Caco-2 (cell line): ENCODE data around the gene GNB5. TPM values are rescaled to one million over a fixed set of nuclear protein-coding genes. Genes with fewer than 3 reads are reported as not detected.
A peak's percentile ranks its signal among the peaks of the same experiment; 100 is the strongest.

Experiments used
- BruUV-seq: library from RNA; stranded (reverse); fragments of 400-500 nt; replicated peaks from 2 replicates; lab custom pipeline; 2021; lab: Mats Ljungman, UMichigan
- CTCF ChIA-PET: fragments of 300-600 bp; sonication (Branson Sonifier 250); formaldehyde crosslinking; loops from one replicate; lab custom pipeline; 2022; ENCODE audit warnings: antibody characterized with exemption; lab: Charles Lee
- POLR2A ChIA-PET: fragments of 300-600 bp; sonication (Branson Sonifier 250); formaldehyde crosslinking; loops from one replicate; lab custom pipeline; 2022; ENCODE audit warnings: antibody characterized with exemption; lab: Charles Lee
- DNase-seq, 2 experiments: peaks; one replicate each; pipeline versions ENCODE4 v3.0.0 to v3.0.0-alpha.2; 2020 to 2022
- H3K27me3 ChIP-seq: replicated peaks from 2 replicates; pipeline ENCODE4 v1.6.0; 2011; ENCODE audit warnings: low read length; ENCODE audit not compliant: control insufficient read depth, insufficient read depth
- H3K36me3 ChIP-seq: 2 replicates; pipeline ENCODE4 v1.5.1; 2011; ENCODE audit warnings: low read length; ENCODE audit not compliant: control insufficient read depth, insufficient read depth
- H3K4me1 ChIP-seq: fragments of 250-450 bp; sonication (Bioruptor Pico); 2 replicates; pipeline ENCODE4 v1.5.1; 2020; ENCODE audit warnings: mild to moderate bottlenecking
- H3K4me3 ChIP-seq: 2 replicates; pipeline ENCODE4 v1.5.1; 2011; ENCODE audit warnings: low read depth, mild to moderate bottlenecking, control low read depth, low read length
- H3K9me3 ChIP-seq: fragments of 250-450 bp; sonication (Bioruptor Pico); 2 replicates; pipeline ENCODE4 v1.5.1; 2020; ENCODE audit warnings: mild to moderate bottlenecking, moderate library complexity
- H3K27ac Mint-ChIP-seq: one replicate; pipeline ENCODE4 v1.8.0; 2022; ENCODE audit warnings: mixed read lengths; ENCODE audit not compliant: unreplicated experiment
- H3K27me3 Mint-ChIP-seq: one replicate; pipeline ENCODE4 v1.8.0; 2022; ENCODE audit warnings: mixed read lengths; ENCODE audit not compliant: insufficient read depth, unreplicated experiment
- H3K36me3 Mint-ChIP-seq: one replicate; pipeline ENCODE4 v1.8.0; 2022; ENCODE audit warnings: mild to moderate bottlenecking, mixed read lengths; ENCODE audit not compliant: insufficient read depth, unreplicated experiment
- H3K4me1 Mint-ChIP-seq: one replicate; pipeline ENCODE4 v1.8.0; 2022; ENCODE audit warnings: low read depth, mixed read lengths; ENCODE audit not compliant: unreplicated experiment
- H3K4me3 Mint-ChIP-seq: one replicate; pipeline ENCODE4 v1.8.0; 2022; ENCODE audit warnings: mild to moderate bottlenecking, moderate library complexity, mixed read lengths; ENCODE audit not compliant: unreplicated experiment
- H3K9me3 Mint-ChIP-seq: one replicate; pipeline ENCODE4 v1.8.0; 2022; ENCODE audit warnings: mixed read lengths; ENCODE audit not compliant: unreplicated experiment
- intact Hi-C: fragments of 100-400 bp; cut with micrococcal nuclease; formaldehyde crosslinking; loops from one replicate; pipeline ENCODE4 v1.10.0; 2022; ENCODE audit not compliant: unreplicated experiment
- total RNA-seq: library from RNA; stranded (reverse); gene quantifications from 2 replicates; pipeline ENCODE4 v1.2.3, GENCODE V29; 2022
- TF ChIP-seq, protein P1 (sequence below), 2 experiments: fragments of 200-600 bp in 1 of 2; IDR thresholded peaks; 1 replicate in 1 of 2; 2 replicates in 1 of 2; pipeline versions ENCODE4 v1.5.1 to v1.8.0; 2011 to 2022; ENCODE audit warnings: antibody characterized with exemption in 1 of 2, control low read depth in 1 of 2, inconsistent platforms in 1 of 2, low read depth in 1 of 2, low read length in 1 of 2, mild to moderate bottlenecking in 1 of 2, moderate library complexity in 1 of 2; ENCODE audit not compliant: insufficient read depth in 1 of 2, severe bottlenecking in 1 of 2, unreplicated experiment in 1 of 2

The GNB5 gene
- total RNA-seq, 1 experiment from 2014 or later = 23.2 TPM

DNA sequence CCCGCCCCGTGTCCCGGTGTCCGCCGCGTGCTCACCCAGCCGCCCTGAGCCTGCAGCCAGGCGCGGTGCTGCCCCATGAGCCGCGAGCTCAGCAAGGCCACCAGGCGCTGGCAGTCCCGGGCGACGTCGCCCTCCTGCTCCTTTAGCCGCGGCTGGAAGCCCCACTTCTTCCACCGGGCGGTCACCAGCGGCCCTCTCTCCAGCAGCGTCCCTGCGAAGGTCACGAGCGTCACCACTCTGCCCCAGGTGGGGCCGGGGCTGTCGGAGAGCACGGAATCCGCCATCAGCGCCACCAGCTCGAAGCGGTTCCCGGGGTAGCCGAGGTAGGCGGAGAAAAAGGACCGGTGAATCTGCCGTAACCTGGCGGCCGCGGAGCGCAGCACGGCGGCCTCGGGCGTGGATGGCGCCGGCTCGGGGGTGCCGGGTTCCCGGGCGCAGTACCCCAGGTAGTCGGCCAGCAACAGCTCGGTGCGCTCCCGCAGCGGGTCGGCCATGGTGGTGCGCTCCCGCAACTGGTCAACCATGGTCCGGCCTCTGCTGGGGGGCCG lies 78.9 kb downstream of the GNB5 start:
- intact Hi-C loops = loop anchor here (5.0 kb wide), 1 partner anchor 35 kb away; no protein-coding TSS in a partner anchor
- H3K36me3 Mint-ChIP-seq = no peaks in the 10 kb centered on the region
- Histone ChIP-seq H3K36me3 (no peaks in the 10 kb centered on the region), H3K4me1 (peaks cover 19% of the 10 kb centered on the region), H3K9me3 (no peaks in the 10 kb centered on the region), H3K4me3 (peak overlapping the region; percentile 65), H3K27me3 (no peaks in the 10 kb centered on the region)
- no peaks in the 10 kb centered on the region for H3K27me3 Mint-ChIP-seq
- no TSS peak for BruUV-seq
- TF ChIP-seq, protein P1, sequence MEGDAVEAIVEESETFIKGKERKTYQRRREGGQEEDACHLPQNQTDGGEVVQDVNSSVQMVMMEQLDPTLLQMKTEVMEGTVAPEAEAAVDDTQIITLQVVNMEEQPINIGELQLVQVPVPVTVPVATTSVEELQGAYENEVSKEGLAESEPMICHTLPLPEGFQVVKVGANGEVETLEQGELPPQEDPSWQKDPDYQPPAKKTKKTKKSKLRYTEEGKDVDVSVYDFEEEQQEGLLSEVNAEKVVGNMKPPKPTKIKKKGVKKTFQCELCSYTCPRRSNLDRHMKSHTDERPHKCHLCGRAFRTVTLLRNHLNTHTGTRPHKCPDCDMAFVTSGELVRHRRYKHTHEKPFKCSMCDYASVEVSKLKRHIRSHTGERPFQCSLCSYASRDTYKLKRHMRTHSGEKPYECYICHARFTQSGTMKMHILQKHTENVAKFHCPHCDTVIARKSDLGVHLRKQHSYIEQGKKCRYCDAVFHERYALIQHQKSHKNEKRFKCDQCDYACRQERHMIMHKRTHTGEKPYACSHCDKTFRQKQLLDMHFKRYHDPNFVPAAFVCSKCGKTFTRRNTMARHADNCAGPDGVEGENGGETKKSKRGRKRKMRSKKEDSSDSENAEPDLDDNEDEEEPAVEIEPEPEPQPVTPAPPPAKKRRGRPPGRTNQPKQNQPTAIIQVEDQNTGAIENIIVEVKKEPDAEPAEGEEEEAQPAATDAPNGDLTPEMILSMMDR (IDR thresholded peaks at IDR 0.05; ENCODE audit: insufficient read depth in 1 of 2, low read depth in 1 of 2, low read length in 1 of 2, severe bottlenecking in 1 of 2, unreplicated experiment in 1 of 2) = no peak
- ChIA-PET CTCF (interaction anchor here (0.6 to 0.7 kb wide), 4 partner anchors 15 to 144 kb away, joined by 4 to 7 read pairs (median 4); no protein-coding TSS in a partner anchor), POLR2A (interaction anchor here (0.6 to 1.3 kb wide), 4 partner anchors 40 to 618 kb away, joined by 3 to 5 read pairs (median 4); no protein-coding TSS in a partner anchor)
- DNase-seq = peak; percentile 43 to 62
- peaks cover 11% of the 10 kb centered on the region for H3K4me1 Mint-ChIP-seq
- H3K9me3 Mint-ChIP-seq = no peaks in the 10 kb centered on the region
- H3K27ac Mint-ChIP-seq = no peak overlapping the region
- peak overlapping the region; percentile 75 for H3K4me3 Mint-ChIP-seq

DNA sequence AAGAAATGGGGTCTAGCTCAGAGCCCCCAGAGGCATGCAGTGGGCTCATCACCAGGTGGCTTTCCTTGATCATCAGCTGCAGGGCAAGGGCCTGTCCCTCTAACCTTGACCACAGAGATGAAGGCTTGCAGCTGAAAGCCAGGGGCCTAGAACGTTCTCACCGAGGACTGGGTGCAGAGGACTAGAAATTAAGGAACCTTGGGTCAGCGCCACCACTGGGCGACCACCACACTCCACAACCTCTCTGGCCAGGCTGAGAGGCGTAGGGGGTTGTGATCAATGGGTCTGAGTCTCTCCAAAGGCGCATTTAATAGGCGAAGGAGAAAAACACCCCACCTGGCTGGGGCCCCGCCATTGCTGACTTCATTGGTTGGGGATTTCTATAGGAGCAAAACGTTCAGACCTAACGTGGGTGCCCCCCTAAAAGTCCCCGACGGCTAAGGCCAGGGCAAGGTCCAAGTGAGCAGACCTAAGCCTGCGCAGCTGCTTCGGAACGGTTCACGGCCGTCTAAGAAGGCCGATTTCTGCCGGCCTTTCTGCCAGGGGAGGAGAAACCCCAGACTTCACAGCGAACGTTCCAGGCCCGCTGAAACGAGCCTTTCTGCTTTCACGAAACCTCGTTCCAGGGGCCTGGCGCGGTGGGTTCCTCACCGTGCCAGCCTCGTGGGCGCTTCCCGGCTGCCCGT lies 79.5 kb downstream of the GNB5 start:
- ChIA-PET POLR2A (interaction anchor here (0.6 to 1.3 kb wide), 4 partner anchors 40 to 619 kb away, joined by 3 to 5 read pairs (median 4); no protein-coding TSS in a partner anchor), CTCF (interaction anchor here (0.6 to 0.7 kb wide), 4 partner anchors 15 to 145 kb away, joined by 4 to 7 read pairs (median 4); no protein-coding TSS in a partner anchor)
- H3K27ac Mint-ChIP-seq = no peak overlapping the region
- H3K4me1 Mint-ChIP-seq = peaks cover 11% of the 10 kb centered on the region
- intact Hi-C loops = loop anchor here (5.0 kb wide), 1 partner anchor 34 kb away; no protein-coding TSS in a partner anchor
- TF ChIP-seq, protein P1 (IDR thresholded peaks at IDR 0.05; ENCODE audit: insufficient read depth in 1 of 2, low read depth in 1 of 2, low read length in 1 of 2, severe bottlenecking in 1 of 2, unreplicated experiment in 1 of 2) = no peak
- H3K4me3 ChIP-seq = peak overlapping the region; percentile 65
- DNase-seq = no peak
- H3K27me3 ChIP-seq = no peaks in the 10 kb centered on the region
- no peaks in the 10 kb centered on the region for H3K36me3 Mint-ChIP-seq
- no peaks in the 10 kb centered on the region for H3K9me3 Mint-ChIP-seq
- H3K9me3 ChIP-seq = no peaks in the 10 kb centered on the region
- BruUV-seq = no TSS peak
- H3K4me1 ChIP-seq = peaks cover 19% of the 10 kb centered on the region
- H3K27me3 Mint-ChIP-seq = no peaks in the 10 kb centered on the region
- no peaks in the 10 kb centered on the region for H3K36me3 ChIP-seq
- peak overlapping the region; percentile 75 for H3K4me3 Mint-ChIP-seq

DNA sequence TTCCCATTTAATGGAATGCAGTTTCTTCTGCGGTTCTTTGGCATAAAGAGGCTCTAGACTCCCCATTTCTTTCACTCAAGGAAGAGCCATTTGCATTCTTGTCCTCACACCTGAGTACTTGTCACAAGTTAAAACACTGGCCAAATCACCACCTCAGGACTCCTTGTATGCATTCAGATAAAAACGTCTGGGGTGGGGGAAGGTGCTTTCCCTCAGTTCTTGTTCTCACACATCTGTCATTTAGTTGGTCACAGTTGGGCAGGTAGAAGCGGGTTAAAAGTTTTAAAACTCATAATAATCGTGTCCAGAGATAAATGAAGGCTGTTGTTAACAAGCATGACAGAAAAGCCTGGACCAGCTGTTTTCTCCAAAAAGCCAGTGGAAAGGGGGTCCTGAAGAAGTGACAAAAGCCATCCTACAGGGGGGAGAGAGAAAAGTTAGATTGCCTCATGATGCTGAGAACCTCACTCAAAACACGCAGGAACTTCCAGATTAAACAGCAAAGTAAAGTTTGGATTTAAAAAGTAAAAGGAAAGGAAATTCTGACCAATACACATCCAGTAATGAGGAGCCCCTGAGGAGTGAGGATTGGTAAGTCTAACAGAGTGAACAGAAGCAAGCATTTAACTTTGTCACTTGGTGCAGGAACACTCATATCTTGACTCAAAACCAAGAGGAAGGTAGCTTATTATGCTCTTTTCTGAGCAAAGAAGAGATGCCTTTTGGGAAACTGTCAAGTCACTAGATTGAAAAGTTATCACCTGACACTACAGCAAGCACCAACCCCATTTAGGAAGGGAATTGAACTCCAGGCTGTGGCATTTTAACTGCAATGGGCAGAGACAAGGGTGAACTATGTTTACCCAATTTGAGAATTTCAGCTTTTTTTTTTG lies 81.4 kb downstream of the GNB5 start:
- no peak overlapping the region for H3K4me3 Mint-ChIP-seq
- no peak overlapping the region for H3K27ac Mint-ChIP-seq
- Histone ChIP-seq H3K4me3 (no peak overlapping the region), H3K9me3 (no peaks in the 10 kb centered on the region), H3K36me3 (no peaks in the 10 kb centered on the region), H3K27me3 (no peaks in the 10 kb centered on the region), H3K4me1 (peaks cover 9% of the 10 kb centered on the region; the same call in 1 of the 2 replicates)
- no peaks in the 10 kb centered on the region for H3K4me1 Mint-ChIP-seq
- no peaks in the 10 kb centered on the region for H3K9me3 Mint-ChIP-seq
- intact Hi-C loops = loop anchor here (5.0 kb wide), 1 partner anchor 33 kb away; no protein-coding TSS in a partner anchor
- DNase-seq = no peak
- POLR2A ChIA-PET = no interaction called here
- TF ChIP-seq, protein P1 (IDR thresholded peaks at IDR 0.05; ENCODE audit: insufficient read depth in 1 of 2, low read depth in 1 of 2, low read length in 1 of 2, severe bottlenecking in 1 of 2, unreplicated experiment in 1 of 2) = no peak
- no peaks in the 10 kb centered on the region for H3K36me3 Mint-ChIP-seq
- CTCF ChIA-PET = no interaction called here
- no peaks in the 10 kb centered on the region for H3K27me3 Mint-ChIP-seq
- BruUV-seq = no TSS peak
